OCI-LY3 (cell line): ENCODE results near the gene NAA10.

ENCODE experiments used
- CTCF ChIP-seq: fragments of 200-600, 300-600 bp; sonication (generic); IDR thresholded peaks from 2 replicates; pipeline ENCODE4 v1.5.1; 2014; ENCODE audit warnings: antibody characterized with exemption, low read length, low read depth
- EZH2phosphoT487 ChIP-seq: fragments of 200-600 bp; shearing (Covaris generic); IDR thresholded peaks from 2 replicates; pipeline ENCODE4 v1.6.1; 2018; ENCODE audit warnings: antibody characterized with exemption, mixed run types, low read depth

GRCh38 chrX:153947009-153947769 lies 12.4 kb upstream of the NAA10 start:
- TF ChIP-seq CTCF (peak; percentile 85), EZH2phosphoT487 (no peak)
